Measurements from ENCODE around the gene PSD.

Gene PSD

GRCh38 chr10:102404361-102405107 lies 14.1 kb downstream of the PSD start:
- DNase-seq = no peak

GRCh38 chr10:102403115-102403514 lies 15.5 kb downstream of the PSD start:
- DNase-seq = no peak

- DNase-seq = no peak
Observed at GRCh38 chr10:102402512-102402896, 16.1 kb downstream of the PSD start.

- DNase-seq = no peak
Observed at GRCh38 chr10:102401735-102402511, 16.7 kb downstream of the PSD start.

GRCh38 chr10:102401342-102401654 lies 17.3 kb downstream of the PSD start:
- no peak for DNase-seq

GRCh38 chr10:102400598-102401341 lies 17.8 kb downstream of the PSD start:
- no peak for DNase-seq

GRCh38 chr10:102400076-102400475 lies 18.5 kb downstream of the PSD start:
- DNase-seq = peak in 1 of 51 donors; percentile 29

GRCh38 chr10:102399217-102400021 lies 19.2 kb downstream of the PSD start:
- peak; percentile 31 to 92 (median 78) for DNase-seq

GRCh38 chr10:102398172-102399020 lies 20.2 kb downstream of the PSD start:
- DNase-seq = no peak

GRCh38 chr10:102397222-102398171 lies 21.1 kb downstream of the PSD start:
- no peak for DNase-seq

GRCh38 chr10:102396730-102397151 lies 21.8 kb downstream of the PSD start:
- DNase-seq = no peak

GRCh38 chr10:102396317-102396650 lies 22.3 kb downstream of the PSD start:
- DNase-seq = no peak

GRCh38 chr10:102395400-102396316 lies 22.9 kb downstream of the PSD start, which contains the start of gene NFKB2:
Gene NFKB2, plus strand, starts transcription at chr10:102395705. Its CDS starts 255 bp downstream, at chr10:102395960.
- DNase-seq = peak in 49 of 51 donors; percentile 13 to 87 (median 64)

- DNase-seq = peak in 1 of 51 donors; percentile 43
Observed at GRCh38 chr10:102394801-102395399, 23.7 kb downstream of the PSD start.

GRCh38 chr10:102394079-102394800 lies 24.3 kb downstream of the PSD start:
- DNase-seq = peak; percentile 57 to 92 (median 80)

GRCh38 chr10:102393411-102394078 lies 25.0 kb downstream of the PSD start:
- DNase-seq = peak in 2 of 51 donors; percentile 66 to 68
